HL-60 (cell line): Measurements from ENCODE around the gene POTEB.
"Not testable (repeated sequence)": the region's sequence is repeated elsewhere in the genome, so short reads cannot be mapped to it uniquely, and the experiment has no call there.

Source experiments
- POLR2AphosphoS5 ChIP-seq: IDR thresholded peaks from 2 replicates; pipeline ENCODE4 v1.6.1; 2012; ENCODE audit warnings: low read depth
- TF ChIP-seq, protein P1 (sequence below): IDR thresholded peaks from one replicate; pipeline ENCODE4 v1.5.1; 2011; ENCODE audit warnings: low read length, control low read depth, inconsistent platforms; ENCODE audit not compliant: insufficient read depth

DNA sequence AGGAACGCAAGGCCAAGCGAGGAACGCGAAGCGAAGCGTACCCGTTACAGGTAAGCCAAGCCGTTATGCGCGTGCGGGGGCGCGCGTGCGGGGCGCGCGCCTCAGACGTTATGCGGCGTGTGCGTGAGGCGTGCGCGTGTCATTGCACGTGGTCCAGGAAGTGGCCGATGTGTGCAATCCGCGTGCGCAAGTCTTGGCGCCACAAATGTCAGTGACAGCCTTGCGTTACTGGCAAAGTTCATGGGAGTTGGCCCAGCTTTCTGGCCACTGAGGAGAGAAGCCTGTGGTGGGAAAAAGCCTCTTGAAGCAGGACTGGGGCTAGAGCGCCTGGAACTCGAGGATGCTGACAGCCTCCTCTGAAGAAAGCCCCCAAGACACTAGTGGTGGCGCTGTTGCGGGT lies at the start of gene POTEB:
- TF ChIP-seq, protein P1, sequence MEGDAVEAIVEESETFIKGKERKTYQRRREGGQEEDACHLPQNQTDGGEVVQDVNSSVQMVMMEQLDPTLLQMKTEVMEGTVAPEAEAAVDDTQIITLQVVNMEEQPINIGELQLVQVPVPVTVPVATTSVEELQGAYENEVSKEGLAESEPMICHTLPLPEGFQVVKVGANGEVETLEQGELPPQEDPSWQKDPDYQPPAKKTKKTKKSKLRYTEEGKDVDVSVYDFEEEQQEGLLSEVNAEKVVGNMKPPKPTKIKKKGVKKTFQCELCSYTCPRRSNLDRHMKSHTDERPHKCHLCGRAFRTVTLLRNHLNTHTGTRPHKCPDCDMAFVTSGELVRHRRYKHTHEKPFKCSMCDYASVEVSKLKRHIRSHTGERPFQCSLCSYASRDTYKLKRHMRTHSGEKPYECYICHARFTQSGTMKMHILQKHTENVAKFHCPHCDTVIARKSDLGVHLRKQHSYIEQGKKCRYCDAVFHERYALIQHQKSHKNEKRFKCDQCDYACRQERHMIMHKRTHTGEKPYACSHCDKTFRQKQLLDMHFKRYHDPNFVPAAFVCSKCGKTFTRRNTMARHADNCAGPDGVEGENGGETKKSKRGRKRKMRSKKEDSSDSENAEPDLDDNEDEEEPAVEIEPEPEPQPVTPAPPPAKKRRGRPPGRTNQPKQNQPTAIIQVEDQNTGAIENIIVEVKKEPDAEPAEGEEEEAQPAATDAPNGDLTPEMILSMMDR, result not testable (repeated sequence)
- not testable (repeated sequence) for TF ChIP-seq POLR2AphosphoS5
